HCT116 (cell line): Measurements from ENCODE around the gene PRKACA. TPM values are rescaled to one million over a fixed set of nuclear protein-coding genes. Genes with fewer than 3 reads are reported as not detected.

ENCODE experiments used
- ATAC-seq: fragments of 200-7000 bp; cut with Tn5 transposase; 2 replicates; pipeline ENCODE4 v1.9.1; 2020; ENCODE audit warnings: mild to moderate bottlenecking, moderate library complexity
- BruUV-seq: library from RNA; stranded (reverse); fragments of 400-500 nt; replicated peaks from 2 replicates; lab custom pipeline; 2021; lab: Mats Ljungman, UMichigan
- CTCF ChIA-PET: fragments of 300-600 bp; sonication (Branson Sonifier 250); formaldehyde crosslinking; loops from one replicate; lab custom pipeline; 2021; ENCODE audit warnings: antibody characterized with exemption; lab: Charles Lee
- POLR2A ChIA-PET: fragments of 300-600, 350-600 bp; sonication (Branson Sonifier 250); formaldehyde crosslinking; loops from one replicate; lab custom pipeline; 2021; ENCODE audit warnings: antibody characterized with exemption; lab: Charles Lee
- RAD21 ChIA-PET, 2 experiments: fragments of 300-600 bp; sonication (Branson Sonifier 250); formaldehyde crosslinking; loops; one replicate each; lab custom pipeline; 2023; ENCODE audit warnings: low total read pairs in 2 of 2; ENCODE audit not compliant: uncharacterized antibody in 2 of 2, unreplicated experiment in 2 of 2, low non-redundant PET in 1 of 2; lab: Charles Lee
- DNase-seq: peaks from one replicate; pipeline ENCODE4 v3.0.0-alpha.2; 2010; ENCODE audit warnings: low read depth, low spot score
- H2AFZ ChIP-seq: fragments of 200-600 bp; shearing (Covaris generic), sonication (generic); 2 replicates; pipeline ENCODE4 v1.6.1; 2017; ENCODE audit warnings: low read depth, mixed run types, mixed read lengths, antibody characterized with exemption, low read length; ENCODE audit not compliant: poor library complexity, severe bottlenecking
- H3K27ac ChIP-seq: 2 replicates; pipeline ENCODE4 v1.5.1; 2012; ENCODE audit warnings: low read depth, low read length
- H3K27me3 ChIP-seq: fragments of 200-600 bp; sonication (generic); 2 replicates; pipeline ENCODE4 v1.6.1; 2016; ENCODE audit warnings: mixed run types, low read length, mixed read lengths; ENCODE audit not compliant: insufficient read depth
- H3K36me3 ChIP-seq, 2 experiments: fragments of 200-500 bp in 1 of 2; fragments of 200-600 bp in 1 of 2; sonication (Bioruptor generic) in 1 of 2; sonication (generic) in 1 of 2; 2 replicates each; pipeline versions ENCODE4 v1.5.1 to v1.6.1; 2014 to 2016; ENCODE audit warnings: low read length in 2 of 2, inconsistent platforms in 1 of 2, mixed read lengths in 1 of 2, mixed run types in 1 of 2; ENCODE audit not compliant: insufficient read depth in 2 of 2, control insufficient read depth in 1 of 2
- H3K4me1 ChIP-seq, 2 experiments: fragments of 200-600 bp in 1 of 2; sonication (generic) in 1 of 2; 2 replicates each; pipeline versions ENCODE4 v1.5.1 to v1.6.1; 2012 to 2017; ENCODE audit warnings: low read length in 2 of 2, inconsistent platforms in 1 of 2, mild to moderate bottlenecking in 1 of 2, mixed read lengths in 1 of 2, mixed run types in 1 of 2, moderate library complexity in 1 of 2; ENCODE audit not compliant: insufficient read depth in 2 of 2, control insufficient read depth in 1 of 2
- H3K4me2 ChIP-seq: fragments of 200-600 bp; sonication (generic); 2 replicates; pipeline ENCODE4 v1.6.1; 2017; ENCODE audit warnings: mixed run types, low read length, mixed read lengths
- H3K4me3 ChIP-seq, 2 experiments: fragments of 200-600 bp in 1 of 2; sonication (generic) in 1 of 2; replicated peaks in 1 of 2; 2 replicates each; pipeline ENCODE4 v1.5.1; 2011 to 2016; ENCODE audit warnings: low read length in 2 of 2, control low read depth in 1 of 2, low read depth in 1 of 2, mild to moderate bottlenecking in 1 of 2, mixed read lengths in 1 of 2, mixed run types in 1 of 2
- H3K79me2 ChIP-seq: fragments of 200-600 bp; sonication (generic); 2 replicates; pipeline ENCODE4 v1.6.1; 2017; ENCODE audit warnings: mild to moderate bottlenecking, mixed run types, low read length, moderate library complexity, mixed read lengths; ENCODE audit not compliant: insufficient read depth
- H3K9ac ChIP-seq: fragments of 200-600 bp; sonication (generic); 2 replicates; pipeline ENCODE4 v1.6.1; 2016; ENCODE audit warnings: low read length, mixed read lengths
- H3K9me2 ChIP-seq: fragments of 200-600 bp; sonication (generic), shearing (Covaris generic); 2 replicates; pipeline ENCODE4 v1.6.1; 2017; ENCODE audit warnings: mixed run types, mild to moderate bottlenecking, moderate library complexity; ENCODE audit not compliant: insufficient read depth
- H3K9me3 ChIP-seq, 2 experiments: fragments of 200-500 bp in 1 of 2; fragments of 200-600 bp in 1 of 2; sonication (Bioruptor generic) in 1 of 2; sonication (generic) in 1 of 2; 2 replicates each; pipeline ENCODE4 v1.6.1; 2014 to 2017; ENCODE audit warnings: low read length in 2 of 2, mixed read lengths in 2 of 2, inconsistent platforms in 1 of 2, low read depth in 1 of 2, mild to moderate bottlenecking in 1 of 2, mixed run types in 1 of 2, moderate library complexity in 1 of 2; ENCODE audit not compliant: control insufficient read depth in 1 of 2, insufficient read depth in 1 of 2
- H4K20me1 ChIP-seq: fragments of 200-600 bp; sonication (generic), shearing (Covaris generic); 2 replicates; pipeline ENCODE4 v1.6.1; 2017; ENCODE audit warnings: mixed run types, mild to moderate bottlenecking, moderate library complexity; ENCODE audit not compliant: insufficient read depth
- EGR1 ChIP-seq: IDR thresholded peaks from 2 replicates; pipeline ENCODE4 v1.6.1; 2012; ENCODE audit warnings: low read depth
- ELF1 ChIP-seq: IDR thresholded peaks from 2 replicates; pipeline ENCODE4 v1.6.1; 2012; ENCODE audit warnings: low read depth, borderline replicate concordance
- POLR2A ChIP-seq: IDR thresholded peaks from 2 replicates; pipeline ENCODE4 v1.7.0; 2011; ENCODE audit warnings: borderline replicate concordance; ENCODE audit not compliant: insufficient read depth, insufficient read length; ENCODE audit errors: extremely low read depth
- RAD21 ChIP-seq: IDR thresholded peaks from 2 replicates; pipeline ENCODE4 v1.6.1; 2012; ENCODE audit warnings: low read depth, mild to moderate bottlenecking
- REST ChIP-seq: IDR thresholded peaks from 2 replicates; pipeline ENCODE4 v1.6.1; 2012; ENCODE audit warnings: low read depth
- intact Hi-C: fragments of 100-400 bp; cut with micrococcal nuclease; formaldehyde crosslinking; loops from 2 replicates; pipeline ENCODE4 v1.10.0; 2022
- total RNA-seq: library from RNA; stranded (reverse); gene quantifications from one replicate; pipeline ENCODE4 v1.2.1, GENCODE V29; 2021; ENCODE audit not compliant: unreplicated experiment
- TF ChIP-seq, protein P1 (sequence below), 3 experiments: fragments of 200-600 bp in 1 of 3; sonication (generic) in 1 of 3; IDR thresholded peaks in 2 of 3; conservative IDR thresholded peaks in 1 of 3; 2 replicates each; pipeline ENCODE4 v1.5.1; 2012 to 2017; ENCODE audit warnings: low read depth in 2 of 3, low read length in 2 of 3, antibody characterized with exemption in 1 of 3, borderline replicate concordance in 1 of 3, control low read depth in 1 of 3, mild to moderate bottlenecking in 1 of 3, mixed read lengths in 1 of 3, mixed run types in 1 of 3, moderate library complexity in 1 of 3; ENCODE audit not compliant: insufficient read depth in 1 of 3

Gene PRKACA
- total RNA-seq, 1 experiment from 2014 or later = 95.7 TPM

GRCh38 chr19:14050512-14050911, 67.0 kb downstream of the PRKACA start:
- no peaks in the 10 kb centered on the region for H3K9me2 ChIP-seq
- DNase-seq (no peak), ATAC-seq (no peak)
- POLR2A ChIA-PET = no interaction called here
- TF ChIP-seq POLR2A = no peak
- no peak for TF ChIP-seq EGR1
- TF ChIP-seq RAD21 = no peak
- TF ChIP-seq, protein P1, sequence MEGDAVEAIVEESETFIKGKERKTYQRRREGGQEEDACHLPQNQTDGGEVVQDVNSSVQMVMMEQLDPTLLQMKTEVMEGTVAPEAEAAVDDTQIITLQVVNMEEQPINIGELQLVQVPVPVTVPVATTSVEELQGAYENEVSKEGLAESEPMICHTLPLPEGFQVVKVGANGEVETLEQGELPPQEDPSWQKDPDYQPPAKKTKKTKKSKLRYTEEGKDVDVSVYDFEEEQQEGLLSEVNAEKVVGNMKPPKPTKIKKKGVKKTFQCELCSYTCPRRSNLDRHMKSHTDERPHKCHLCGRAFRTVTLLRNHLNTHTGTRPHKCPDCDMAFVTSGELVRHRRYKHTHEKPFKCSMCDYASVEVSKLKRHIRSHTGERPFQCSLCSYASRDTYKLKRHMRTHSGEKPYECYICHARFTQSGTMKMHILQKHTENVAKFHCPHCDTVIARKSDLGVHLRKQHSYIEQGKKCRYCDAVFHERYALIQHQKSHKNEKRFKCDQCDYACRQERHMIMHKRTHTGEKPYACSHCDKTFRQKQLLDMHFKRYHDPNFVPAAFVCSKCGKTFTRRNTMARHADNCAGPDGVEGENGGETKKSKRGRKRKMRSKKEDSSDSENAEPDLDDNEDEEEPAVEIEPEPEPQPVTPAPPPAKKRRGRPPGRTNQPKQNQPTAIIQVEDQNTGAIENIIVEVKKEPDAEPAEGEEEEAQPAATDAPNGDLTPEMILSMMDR (IDR thresholded peaks at IDR 0.05 in 2 of 3, conservative IDR thresholded peaks at IDR 0.05 in 1 of 3; ENCODE audit: borderline replicate concordance in 1 of 3, insufficient read depth in 1 of 3, low read depth in 2 of 3, low read length in 2 of 3) = no peak
- no peak for TF ChIP-seq ELF1
- TF ChIP-seq REST = no peak
- H3K36me3 ChIP-seq = peaks cover 0 to 6% of the 10 kb centered on the region in 2 experiments; a peak in 2 of 4 replicates
- CTCF ChIA-PET = no interaction called here
- intact Hi-C loops = no loop called here
- no peaks in the 10 kb centered on the region for H3K27me3 ChIP-seq
- H2AFZ ChIP-seq = no peak overlapping the region
- H3K9ac ChIP-seq = no peak overlapping the region
- RAD21 ChIA-PET = no interaction called here
- no peak overlapping the region for H3K4me3 ChIP-seq
- no peaks in the 10 kb centered on the region for H3K9me3 ChIP-seq
- H3K27ac ChIP-seq = no peak overlapping the region
- H4K20me1 ChIP-seq = no peaks in the 10 kb centered on the region
- H3K79me2 ChIP-seq = no peaks in the 10 kb centered on the region
- no TSS peak for BruUV-seq
- H3K4me1 ChIP-seq = no peaks in the 10 kb centered on the region
- no peak overlapping the region for H3K4me2 ChIP-seq
